B cell (primary cell): ENCODE data around the gene SLCO1A2. TPM values are rescaled to one million over a fixed set of nuclear protein-coding genes. Genes with fewer than 3 reads are reported as not detected.

Source experiments
- ATAC-seq: fragments of 200-7000 bp; cut with Tn5 transposase; one replicate; pipeline ENCODE4 v1.10.0; 2021; ENCODE audit warnings: low read depth, mild to moderate bottlenecking, moderate number of reproducible peaks, moderate library complexity
- CTCF ChIA-PET: fragments of 350-600 bp; sonication (Branson Sonifier 250); formaldehyde crosslinking; loops from one replicate; lab custom pipeline; 2021; ENCODE audit warnings: antibody characterized with exemption, inconsistent platforms; lab: Charles Lee
- POLR2A ChIA-PET: fragments of 350-600 bp; sonication (Branson Sonifier 250); formaldehyde crosslinking; loops from one replicate; lab custom pipeline; 2021; ENCODE audit warnings: antibody characterized with exemption; lab: Charles Lee
- DNase-seq: peaks from one replicate; pipeline ENCODE4 v3.0.0; 2013
- H2AFZ ChIP-seq: 2 replicates; pipeline ENCODE4 v1.6.1; 2012; ENCODE audit warnings: mild to moderate bottlenecking, low read depth, low read length; ENCODE audit not compliant: insufficient read depth, poor library complexity, severe bottlenecking
- H3K27ac ChIP-seq, 2 donors: 1 replicate in 1 of 2; 2 replicates in 1 of 2; pipeline ENCODE4 v1.5.1; 2012 to 2013; ENCODE audit warnings: low read length in 2 of 2, mild to moderate bottlenecking in 2 of 2, moderate library complexity in 1 of 2
- H3K27me3 ChIP-seq, 4 experiments: fragments of 200-600 bp in 1 of 4; sonication (generic) in 1 of 4; replicated peaks in 1 of 4; 1 replicate in 2 of 4; 2 replicates in 2 of 4; pipeline versions ENCODE4 v1.6.1 to v1.7.0; 2013 to 2016; ENCODE audit warnings: low read length in 3 of 4, mild to moderate bottlenecking in 2 of 4, mixed read lengths in 1 of 4, moderate library complexity in 1 of 4; ENCODE audit not compliant: insufficient read depth in 4 of 4, control insufficient read depth in 3 of 4; ENCODE audit errors: control extremely low read depth in 1 of 4
- H3K36me3 ChIP-seq, 2 experiments: replicated peaks in 1 of 2; 1 replicate in 1 of 2; 2 replicates in 1 of 2; pipeline versions ENCODE4 v1.6.1 to v1.7.1; 2013; ENCODE audit warnings: low read length in 1 of 2; ENCODE audit not compliant: insufficient read depth in 2 of 2, control insufficient read depth in 1 of 2; ENCODE audit errors: control extremely low read depth in 1 of 2, extremely low read depth in 1 of 2
- H3K4me1 ChIP-seq, 2 donors: fragments of 200-600 bp in 1 of 2; sonication (generic) in 1 of 2; 1 replicate in 1 of 2; 2 replicates in 1 of 2; pipeline versions ENCODE4 v1.5.1 to v1.6.1; 2013 to 2017; ENCODE audit warnings: low read length in 2 of 2; ENCODE audit not compliant: control insufficient read depth in 2 of 2, insufficient read depth in 2 of 2
- H3K4me2 ChIP-seq: replicated peaks from 2 replicates; pipeline ENCODE3; 2012; ENCODE audit warnings: mild to moderate bottlenecking, low read depth, low read length; ENCODE audit not compliant: poor library complexity, severe bottlenecking
- H3K4me3 ChIP-seq, 5 experiments: fragments of 200-600 bp in 1 of 5; sonication (generic) in 1 of 5; 1 replicate in 3 of 5; 2 replicates in 2 of 5; pipeline versions ENCODE4 v1.5.1 to v1.7.0; 2011 to 2016; ENCODE audit warnings: low read length in 4 of 5, mild to moderate bottlenecking in 4 of 5, low read depth in 2 of 5, control low read depth in 1 of 5, moderate library complexity in 1 of 5; ENCODE audit not compliant: insufficient read depth in 1 of 5; ENCODE audit errors: control extremely low read depth in 1 of 5, extremely low read depth in 1 of 5
- H3K79me2 ChIP-seq: fragments of 200-600 bp; sonication (generic); one replicate; pipeline ENCODE4 v1.6.0; 2016; ENCODE audit warnings: low read length; ENCODE audit not compliant: control insufficient read depth, insufficient read depth
- H3K9ac ChIP-seq: fragments of 200-600 bp; sonication (generic); 2 replicates; pipeline ENCODE4 v1.6.1; 2017; ENCODE audit warnings: mild to moderate bottlenecking, low read length, moderate library complexity
- H3K9me3 ChIP-seq, 3 donors: one replicate each; pipeline versions ENCODE4 v1.6.1 to v1.7.1; 2013; ENCODE audit warnings: low read length in 2 of 3; ENCODE audit not compliant: control insufficient read depth in 2 of 3, insufficient read depth in 1 of 3; ENCODE audit errors: control extremely low read depth in 1 of 3
- H4K20me1 ChIP-seq: 2 replicates; pipeline ENCODE4 v1.6.0; 2012; ENCODE audit warnings: mild to moderate bottlenecking, low read length; ENCODE audit not compliant: insufficient read depth, control insufficient read depth, poor library complexity, severe bottlenecking
- H3K27ac Mint-ChIP-seq: one replicate; pipeline ENCODE4 v1.8.0; 2021; ENCODE audit warnings: mixed read lengths
- H3K27me3 Mint-ChIP-seq: one replicate; pipeline ENCODE4 v1.8.0; 2021; ENCODE audit warnings: mixed read lengths
- H3K4me1 Mint-ChIP-seq: one replicate; pipeline ENCODE4 v1.8.0; 2021; ENCODE audit warnings: mixed read lengths
- H3K4me3 Mint-ChIP-seq: one replicate; pipeline ENCODE4 v1.8.0; 2021; ENCODE audit warnings: mixed read lengths
- H3K9me3 Mint-ChIP-seq: one replicate; pipeline ENCODE4 v1.8.0; 2022; ENCODE audit warnings: mixed read lengths; ENCODE audit not compliant: insufficient read depth
- CTCF ChIP-seq: fragments of 200-600 bp; IDR thresholded peaks from one replicate; pipeline ENCODE4 v1.8.0; 2022; ENCODE audit warnings: antibody characterized with exemption, mild to moderate bottlenecking
- EZH2 ChIP-seq: IDR thresholded peaks from 2 replicates; pipeline ENCODE4 v1.6.1; 2012; ENCODE audit warnings: borderline replicate concordance, low read depth, mild to moderate bottlenecking, moderate library complexity, low read length; ENCODE audit not compliant: insufficient read depth, poor library complexity, severe bottlenecking
- WGBS: methylation state at CpG from one replicate; pipeline ENCODE4 v1.1.5; 2013; ENCODE audit warnings: missing lambda C conversion rate; ENCODE audit not compliant: insufficient coverage; 5-methylcytosine and 5-hydroxymethylcytosine counted together
- intact Hi-C: fragments of 100-400 bp; cut with micrococcal nuclease; formaldehyde crosslinking; loops from one replicate; pipeline ENCODE4 v1.10.0; 2022
- polyA plus RNA-seq: library from polyadenylated mRNA; depleted of rRNA; stranded (reverse); fragments of >200 nt; gene quantifications from 2 replicates; pipeline ENCODE4 v1.2.3, GENCODE V29; 2012
- total RNA-seq, 2 donors: library from RNA; stranded (reverse); fragments of 120-200 nt in 1 of 2; gene quantifications; 1 replicate in 1 of 2; 2 replicates in 1 of 2; pipeline versions ENCODE4 v1.2.3 to v1.2.4, GENCODE V29; 2013 to 2022

Gene SLCO1A2
- total and polyA plus RNA-seq, 2 donors (not counting 1 experiment from before 2014, with no cell fraction given): not detected

GRCh38 chr12:21339921-21340320 is 5.2 kb upstream of the SLCO1A2 start:
- WGBS: no CpG with 5 or more reads among the region's 1 CpG
- no peaks in the 10 kb centered on the region for H3K79me2 ChIP-seq
- no peaks in the 10 kb centered on the region for H3K4me1 Mint-ChIP-seq
- no peaks in the 10 kb centered on the region for H3K27me3 Mint-ChIP-seq
- no peak for DNase-seq
- no peak overlapping the region for H3K9ac ChIP-seq
- no peak overlapping the region for H3K27ac Mint-ChIP-seq
- no peaks in the 10 kb centered on the region for H3K9me3 ChIP-seq
- TF ChIP-seq EZH2 (no peak), CTCF (no peak)
- no peak for ATAC-seq
- no peak overlapping the region for H3K4me3 Mint-ChIP-seq
- H3K4me3 ChIP-seq: no peak overlapping the region
- no peaks in the 10 kb centered on the region for H3K36me3 ChIP-seq
- no peaks in the 10 kb centered on the region for H3K9me3 Mint-ChIP-seq
- intact Hi-C loops: no loop called here
- H2AFZ ChIP-seq: no peak overlapping the region
- no peaks in the 10 kb centered on the region for H4K20me1 ChIP-seq
- no peak overlapping the region for H3K4me2 ChIP-seq
- H3K27ac ChIP-seq: no peak overlapping the region
- ChIA-PET CTCF (no interaction called here), POLR2A (no interaction called here)
- no peaks in the 10 kb centered on the region for H3K27me3 ChIP-seq
- H3K4me1 ChIP-seq: no peaks in the 10 kb centered on the region

- Histone ChIP-seq H3K4me1 (no peaks in the 10 kb centered on the region), H3K36me3 (no peaks in the 10 kb centered on the region), H2AFZ (no peak overlapping the region), H3K4me3 (no peak overlapping the region), H3K27ac (no peak overlapping the region), H3K9ac (no peak overlapping the region), H3K4me2 (no peak overlapping the region), H3K9me3 (no peaks in the 10 kb centered on the region), H3K79me2 (no peaks in the 10 kb centered on the region), H4K20me1 (no peaks in the 10 kb centered on the region), H3K27me3 (no peaks in the 10 kb centered on the region)
- ATAC-seq (no peak), DNase-seq (no peak)
- ChIA-PET POLR2A (no interaction called here), CTCF (no interaction called here)
- Mint-ChIP-seq H3K4me3 (no peak overlapping the region), H3K27me3 (no peaks in the 10 kb centered on the region), H3K27ac (no peak overlapping the region), H3K9me3 (no peaks in the 10 kb centered on the region), H3K4me1 (no peaks in the 10 kb centered on the region)
- TF ChIP-seq CTCF (no peak), EZH2 (no peak)
- intact Hi-C loops: no loop called here
- WGBS: 95% methylated on average over 5 of the region's 6 CpGs
Measured at GRCh38 chr12:21337959-21338744, 3.4 kb upstream of the SLCO1A2 start.
